Prostate gland (tissue), 2 donors: ENCODE measurements around the gene PSMB11. TPM values are rescaled to one million over a fixed set of nuclear protein-coding genes. Genes with fewer than 3 reads are reported as not detected.

Experiments
- DNase-seq: peaks from one replicate; pipeline ENCODE4 v3.0.0-alpha.2; 2019; ENCODE audit warnings: low spot score
- H3K27ac ChIP-seq, 2 donors: fragments of 200-600 bp; sonication (generic); 2 replicates each; pipeline ENCODE4 v1.5.1; 2017 to 2019
- H3K27me3 ChIP-seq: fragments of 200-600 bp; sonication (generic); replicated peaks from 2 replicates; pipeline ENCODE4 v1.5.1; 2019; ENCODE audit not compliant: insufficient read depth
- H3K36me3 ChIP-seq, 2 donors: fragments of 200-600 bp; sonication (generic); 1 replicate in 1 of 2; 2 replicates in 1 of 2; pipeline versions ENCODE4 v1.5.1 to v1.8.1; 2017 to 2019
- H3K4me1 ChIP-seq: fragments of 200-600 bp; sonication (generic); replicated peaks from 2 replicates; pipeline ENCODE4 v1.5.1; 2019
- H3K4me3 ChIP-seq, 2 donors: fragments of 200-600 bp; sonication (generic); 2 replicates each; pipeline ENCODE4 v1.5.1; 2017 to 2019
- H3K9me3 ChIP-seq: fragments of 200-600 bp; sonication (generic); 2 replicates; pipeline ENCODE4 v1.5.1; 2017
- CTCF ChIP-seq, 4 experiments: fragments of 200-600 bp in 2 of 4; fragments of 450-650 bp in 2 of 4; sonication (generic) in 2 of 4; IDR thresholded peaks; 1 replicate in 3 of 4; 2 replicates in 1 of 4; pipeline ENCODE4 v1.5.1; 2016 to 2019; ENCODE audit warnings: antibody characterized with exemption in 4 of 4, mild to moderate bottlenecking in 2 of 4, moderate library complexity in 2 of 4
- POLR2A ChIP-seq: fragments of 450-650 bp; IDR thresholded peaks from one replicate; pipeline ENCODE4 v1.6.1; 2016; ENCODE audit warnings: antibody characterized with exemption, mild to moderate bottlenecking
- POLR2AphosphoS5 ChIP-seq: sonication (generic); formaldehyde crosslinking; IDR thresholded peaks from one replicate; pipeline ENCODE4 v1.6.1; 2017; ENCODE audit warnings: antibody characterized with exemption
- WGBS: methylation state at CpG from one replicate; pipeline ENCODE4 v1.1.5; 2018; 5-methylcytosine and 5-hydroxymethylcytosine counted together
- intact Hi-C: fragments of 100-400 bp; cut with DNase I; formaldehyde crosslinking; loops from one replicate; pipeline ENCODE4 v1.14.2; 2022
- total RNA-seq, 2 donors: library from RNA; depleted of rRNA; stranded (reverse); fragments of >200 nt; gene quantifications; one replicate each; pipeline ENCODE4 v1.1.0, GENCODE V29; 2016

The PSMB11 gene
- total RNA-seq, 2 donors from 2014 or later, result not detected

- Histone ChIP-seq H3K4me3 (no peak overlapping the region), H3K4me1 (no peaks in the 10 kb centered on the region), H3K27ac (no peak overlapping the region), H3K36me3 (no peaks in the 10 kb centered on the region), H3K9me3 (no peaks in the 10 kb centered on the region), H3K27me3 (no peaks in the 10 kb centered on the region)
- 49% methylated on average over 14 of the region's 14 CpGs for WGBS
- TF ChIP-seq CTCF (IDR thresholded peaks at IDR 0.05) (peak in 2 of 4 experiments; percentile 34 to 38), POLR2AphosphoS5 (no peak), POLR2A (no peak)
- intact Hi-C loops, result no loop called here
- no peak for DNase-seq
These were observed 10.2 kb downstream of the PSMB11 start for GRCh38 chr14:23052182-23052623.

GRCh38 chr14:23052671-23053070, 10.7 kb downstream of the PSMB11 start:
- H3K9me3 ChIP-seq, result no peaks in the 10 kb centered on the region
- no peak overlapping the region for H3K27ac ChIP-seq
- H3K36me3 ChIP-seq, result no peaks in the 10 kb centered on the region
- TF ChIP-seq POLR2A (no peak), CTCF (IDR thresholded peaks at IDR 0.05) (no peak), POLR2AphosphoS5 (no peak)
- WGBS, result 67% methylated on average over 3 of the region's 3 CpGs
- no peak overlapping the region for H3K4me3 ChIP-seq
- no peak for DNase-seq
- H3K27me3 ChIP-seq, result no peaks in the 10 kb centered on the region
- H3K4me1 ChIP-seq, result no peaks in the 10 kb centered on the region
- intact Hi-C loops, result no loop called here

- DNase-seq, result no peak
- TF ChIP-seq POLR2A, result no peak
- no peak for TF ChIP-seq POLR2AphosphoS5
- no peak for TF ChIP-seq CTCF (IDR thresholded peaks at IDR 0.05)
These were observed 11.4 kb downstream of the PSMB11 start for GRCh38 chr14:23053426-23053825.

GRCh38 chr14:23054000-23054811, 12.2 kb downstream of the PSMB11 start:
- WGBS, result 80% methylated on average over 17 of the region's 17 CpGs
- Histone ChIP-seq H3K4me1 (no peaks in the 10 kb centered on the region), H3K4me3 (no peak overlapping the region), H3K36me3 (no peaks in the 10 kb centered on the region), H3K9me3 (no peaks in the 10 kb centered on the region), H3K27ac (no peak overlapping the region), H3K27me3 (no peaks in the 10 kb centered on the region)
- no peak for DNase-seq
- TF ChIP-seq CTCF (IDR thresholded peaks at IDR 0.05), result no peak
- TF ChIP-seq POLR2AphosphoS5, result no peak
- no peak for TF ChIP-seq POLR2A
- intact Hi-C loops, result no loop called here

More at GRCh38 chr14:23053426-23053825, 11.4 kb downstream of the PSMB11 start:
- Histone ChIP-seq H3K27ac (no peak overlapping the region), H3K27me3 (no peaks in the 10 kb centered on the region), H3K4me1 (no peaks in the 10 kb centered on the region), H3K36me3 (no peaks in the 10 kb centered on the region), H3K4me3 (no peak overlapping the region), H3K9me3 (no peaks in the 10 kb centered on the region)
- intact Hi-C loops, result no loop called here
- 94% methylated on average over 10 of the region's 10 CpGs for WGBS

GRCh38 chr14:23055147-23055550, 13.1 kb downstream of the PSMB11 start:
- Histone ChIP-seq H3K9me3 (no peaks in the 10 kb centered on the region), H3K27me3 (no peaks in the 10 kb centered on the region), H3K27ac (no peak overlapping the region), H3K4me3 (no peak overlapping the region), H3K4me1 (no peaks in the 10 kb centered on the region), H3K36me3 (no peaks in the 10 kb centered on the region)
- 97% methylated on average over 12 of the region's 12 CpGs for WGBS
- DNase-seq, result no peak
- no peak for TF ChIP-seq CTCF (IDR thresholded peaks at IDR 0.05)
- TF ChIP-seq POLR2A, result no peak
- no peak for TF ChIP-seq POLR2AphosphoS5
- intact Hi-C loops, result no loop called here
